ENCODE measurements around the gene FAF2. TPM values are rescaled to one million over a fixed set of nuclear protein-coding genes. Genes with fewer than 3 reads are reported as not detected.
"Not testable (repeated sequence)": the region's sequence is repeated elsewhere in the genome, so short reads cannot be mapped to it uniquely, and the experiment has no call there.

Gene FAF2
- total RNA-seq, 1 experiment from 2014 or later = 78.4 TPM

DNA sequence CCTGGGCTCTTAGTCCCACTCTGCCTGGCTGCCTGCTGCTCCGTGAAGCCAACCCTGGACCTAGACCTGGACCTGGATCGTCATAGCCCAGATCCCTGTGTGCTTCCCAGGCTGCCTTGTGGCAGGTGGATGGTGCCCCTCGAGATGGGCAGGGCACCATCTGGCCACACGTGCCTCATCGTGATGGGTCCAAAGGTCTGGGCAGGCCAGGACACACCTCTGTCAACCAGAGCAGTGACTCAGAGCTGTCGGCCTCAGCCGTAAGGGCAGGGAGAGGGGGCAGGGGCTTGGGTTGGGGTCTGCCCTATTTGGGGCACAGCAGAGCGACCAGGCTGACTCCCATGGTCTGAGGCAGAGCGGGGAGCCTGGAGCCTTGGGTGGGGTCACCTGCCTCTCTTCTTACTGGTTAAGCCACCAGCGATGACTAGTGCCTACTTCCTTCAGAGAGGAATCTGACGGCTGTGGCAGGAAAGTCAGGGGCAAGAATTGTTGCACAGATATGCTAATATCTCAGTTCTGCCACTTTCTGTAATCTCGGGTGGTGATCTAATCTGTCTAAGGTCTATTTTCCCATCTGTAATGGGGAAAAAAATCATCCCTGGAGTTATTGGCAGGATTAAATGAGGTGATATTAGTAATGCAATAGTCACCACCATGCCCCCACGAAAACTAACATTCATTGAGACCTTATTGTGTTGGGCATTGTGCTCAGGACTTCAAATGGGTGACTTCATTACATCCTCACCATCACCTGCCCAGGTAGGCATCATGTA is 97.7 kb downstream of the FAF2 start:
- Histone ChIP-seq H3K27ac (no peak overlapping the region), H3K4me3 (no peak overlapping the region), H3K4me1 (replicated peaks) (peaks cover 28% of the 10 kb centered on the region), H3K36me3 (0 out of 2 replicates have a peak, but pooled peaks cover 6% of the 10 kb centered on the region), H3K9me3 (replicated peaks) (no peaks in the 10 kb centered on the region), H3K27me3 (replicated peaks) (peaks cover 11% of the 10 kb centered on the region)
- DNase-seq (ENCODE audit: low read depth in 1 of 2, low spot score in 2 of 2) = no peak

DNA sequence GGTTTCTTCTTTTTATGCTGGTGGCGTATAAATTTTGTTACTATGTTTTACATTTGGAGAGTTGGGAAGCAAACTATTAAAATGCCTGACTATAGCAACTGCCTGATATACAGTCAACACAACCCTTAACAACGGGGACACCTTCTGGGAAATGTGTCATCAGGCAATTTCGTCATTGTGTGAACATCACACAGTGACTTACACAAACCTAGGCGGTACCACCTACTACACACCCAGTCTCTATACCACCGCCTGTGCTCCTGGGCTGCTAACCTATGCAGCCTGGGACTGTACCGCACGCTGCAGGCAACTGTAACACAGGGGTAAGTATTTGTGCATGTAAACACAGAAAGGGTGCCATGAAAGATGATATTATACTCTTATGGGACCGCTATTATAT is 99.6 kb downstream of the FAF2 start:
- H3K27ac ChIP-seq = no peak overlapping the region
- peaks cover 11% of the 10 kb centered on the region for H3K4me1 ChIP-seq (replicated peaks)
- no peak overlapping the region for H3K4me3 ChIP-seq
- H3K9me3 ChIP-seq (replicated peaks) = no peaks in the 10 kb centered on the region
- 0 out of 2 replicates have a peak, but pooled peaks cover 6% of the 10 kb centered on the region for H3K36me3 ChIP-seq
- no peak for DNase-seq (ENCODE audit: low read depth in 1 of 2, low spot score in 2 of 2)
- H3K27me3 ChIP-seq (replicated peaks) = peaks cover 11% of the 10 kb centered on the region

DNA sequence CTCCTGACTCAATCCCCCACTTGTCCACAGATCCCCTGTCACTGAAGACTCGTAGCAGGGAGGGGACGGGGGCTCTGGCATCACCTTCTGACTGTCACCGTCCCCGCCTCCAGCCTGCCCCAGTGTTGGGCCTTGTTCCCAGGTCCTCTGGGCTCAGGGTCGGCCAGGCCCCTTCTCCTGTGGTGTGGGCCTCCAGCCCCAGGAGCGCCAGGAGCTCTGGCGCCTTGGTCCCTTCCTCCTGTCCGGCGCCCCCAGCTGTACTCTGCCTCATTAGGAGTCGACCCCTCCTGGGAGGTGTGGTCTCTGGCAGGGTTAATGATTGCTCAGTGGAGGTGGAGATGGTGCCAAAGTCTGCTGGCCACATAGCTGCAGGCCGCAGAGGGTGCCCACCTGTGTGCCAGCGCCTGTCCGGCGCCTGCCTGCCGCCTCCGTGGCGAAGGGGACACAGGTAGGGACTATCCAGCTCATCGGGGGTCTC is 100.8 kb downstream of the FAF2 start, which contains the start of gene CDHR2:
Gene CDHR2, plus strand, starts transcription at position 376 of the 478 bp plus-strand sequence. CDS start 16,011 bp downstream, outside the sequence.
- Histone ChIP-seq H3K4me1 (replicated peaks) (peaks cover under 1% of the 10 kb centered on the region; the same call in 1 of the 2 replicates), H3K36me3 (no peaks in the 10 kb centered on the region), H3K27me3 (replicated peaks) (peaks cover 11% of the 10 kb centered on the region; the same call in 1 of the 2 replicates), H3K9me3 (replicated peaks) (no peaks in the 10 kb centered on the region), H3K27ac (no peak within 1 kb of the TSS), H3K4me3 (no peak within 1 kb of the TSS)
- no peak for DNase-seq (ENCODE audit: low read depth in 1 of 2, low spot score in 2 of 2)

DNA sequence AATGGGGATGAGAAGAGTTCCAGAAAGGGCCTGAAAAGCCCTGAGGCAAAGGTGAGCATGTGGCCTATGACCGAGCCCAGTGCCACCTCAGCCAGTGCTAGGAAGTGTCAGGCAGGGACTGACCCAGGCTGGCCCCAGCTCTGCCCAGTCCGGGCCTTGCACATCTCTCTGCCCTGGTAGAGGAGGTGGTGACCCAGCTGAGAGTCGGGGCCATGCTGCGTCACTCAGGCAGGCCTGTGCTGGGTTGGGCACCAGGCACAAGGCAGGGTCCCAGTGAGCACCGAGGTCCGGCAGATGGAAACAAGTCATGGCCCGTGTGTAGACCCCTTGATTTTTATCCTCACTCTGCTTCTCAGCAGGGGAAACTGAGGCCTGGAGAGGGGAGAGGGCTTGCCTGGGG is 101.7 kb downstream of the FAF2 start:
- Histone ChIP-seq H3K27me3 (replicated peaks) (peaks cover 11% of the 10 kb centered on the region; the same call in 1 of the 2 replicates), H3K4me1 (replicated peaks) (no peaks in the 10 kb centered on the region), H3K4me3 (no peak overlapping the region), H3K9me3 (replicated peaks) (no peaks in the 10 kb centered on the region), H3K27ac (no peak overlapping the region), H3K36me3 (no peaks in the 10 kb centered on the region)
- DNase-seq (ENCODE audit: low read depth in 1 of 2, low spot score in 2 of 2) = no peak

DNA sequence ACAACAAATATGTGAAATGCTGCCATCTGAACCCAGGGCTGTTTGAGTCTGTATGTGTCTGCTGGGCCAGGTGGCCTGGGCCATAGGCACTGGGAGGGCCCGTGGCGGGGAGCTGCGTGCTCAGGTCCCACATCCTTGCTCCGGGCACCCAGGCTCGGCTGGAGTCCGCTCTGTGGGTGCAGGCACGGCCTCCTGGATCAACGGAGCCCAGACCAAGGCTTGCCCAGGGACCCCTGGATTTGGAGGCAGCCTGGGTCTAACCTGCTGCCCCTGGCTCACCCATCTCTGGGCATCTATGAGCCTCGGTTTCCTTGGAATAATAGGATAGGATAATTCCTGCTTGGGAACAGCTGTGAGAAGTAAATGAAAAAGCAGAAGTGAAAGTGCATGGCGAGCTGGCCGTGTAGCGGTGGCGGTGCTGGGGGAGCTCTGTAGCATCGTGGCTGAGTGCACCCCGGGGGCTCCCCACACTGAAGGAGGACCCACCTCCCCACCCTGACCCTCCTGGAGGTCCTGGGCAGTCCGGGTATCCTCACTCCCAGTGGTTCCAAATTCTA is 102.2 kb downstream of the FAF2 start:
- Histone ChIP-seq H3K36me3 (no peaks in the 10 kb centered on the region), H3K27ac (no peak overlapping the region), H3K4me3 (no peak overlapping the region), H3K27me3 (replicated peaks) (peaks cover 11% of the 10 kb centered on the region; the same call in 1 of the 2 replicates), H3K9me3 (replicated peaks) (no peaks in the 10 kb centered on the region), H3K4me1 (replicated peaks) (no peaks in the 10 kb centered on the region)
- no peak for DNase-seq (ENCODE audit: low read depth in 1 of 2, low spot score in 2 of 2)

DNA sequence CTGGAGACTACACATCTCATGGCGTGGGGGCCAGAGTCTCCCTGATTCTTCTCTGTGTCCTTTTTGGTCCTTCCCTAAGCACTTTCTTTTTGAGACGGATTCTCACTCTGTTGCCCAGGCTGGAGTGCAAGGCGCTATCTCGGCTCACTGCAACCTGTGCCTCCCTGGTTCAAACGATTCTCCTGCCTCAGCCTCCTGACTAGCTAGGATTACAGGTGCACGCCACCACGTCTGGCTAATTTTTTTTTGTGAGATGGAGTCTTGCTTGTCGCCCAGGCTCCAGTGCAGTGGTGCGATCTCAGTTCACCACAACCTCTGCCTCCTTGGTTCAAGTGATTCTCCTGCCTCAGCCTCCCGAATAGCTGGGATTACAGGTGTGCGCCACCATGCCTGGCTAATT is 102.8 kb downstream of the FAF2 start:
- H3K27me3 ChIP-seq (replicated peaks) = peaks cover 11% of the 10 kb centered on the region; the same call in 1 of the 2 replicates
- H3K36me3 ChIP-seq; DNase-seq (ENCODE audit: low read depth in 1 of 2, low spot score in 2 of 2); H3K4me1 ChIP-seq (replicated peaks); H3K27ac ChIP-seq; H3K9me3 ChIP-seq (replicated peaks); H3K4me3 ChIP-seq: not testable (repeated sequence)

DNA sequence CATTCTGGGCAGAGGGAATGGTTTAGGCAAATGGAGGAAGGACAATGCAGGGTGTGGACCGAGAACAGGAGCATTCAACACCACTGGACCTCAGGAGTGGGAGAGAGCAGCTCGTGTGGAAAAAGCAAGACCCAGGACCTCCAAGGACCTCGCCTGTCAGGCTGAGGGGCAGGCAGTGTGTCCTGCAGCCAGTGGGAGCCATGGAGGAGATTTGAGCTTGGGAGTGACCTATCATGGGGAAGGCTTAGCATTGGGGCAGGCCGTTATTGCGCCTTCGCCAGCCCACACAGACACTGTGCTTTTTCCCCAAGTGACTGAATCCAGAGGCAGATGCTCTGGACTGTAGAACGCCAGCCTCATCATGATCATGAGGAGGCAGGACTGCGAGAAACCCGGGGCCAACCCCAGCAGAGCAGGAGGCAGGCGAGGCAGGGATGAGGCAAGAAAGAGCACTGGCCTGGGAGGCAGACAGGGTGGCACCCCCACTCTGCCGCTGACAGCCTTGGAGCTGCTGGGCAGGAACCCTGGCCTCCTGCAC is 104.2 kb downstream of the FAF2 start:
- Histone ChIP-seq H3K27me3 (replicated peaks) (0 out of 2 replicates have a peak, but pooled peaks cover 5% of the 10 kb centered on the region), H3K9me3 (replicated peaks) (no peaks in the 10 kb centered on the region), H3K4me1 (replicated peaks) (no peaks in the 10 kb centered on the region), H3K27ac (no peak overlapping the region), H3K4me3 (no peak overlapping the region), H3K36me3 (no peaks in the 10 kb centered on the region)
- no peak for DNase-seq (ENCODE audit: low read depth in 1 of 2, low spot score in 2 of 2)

DNA sequence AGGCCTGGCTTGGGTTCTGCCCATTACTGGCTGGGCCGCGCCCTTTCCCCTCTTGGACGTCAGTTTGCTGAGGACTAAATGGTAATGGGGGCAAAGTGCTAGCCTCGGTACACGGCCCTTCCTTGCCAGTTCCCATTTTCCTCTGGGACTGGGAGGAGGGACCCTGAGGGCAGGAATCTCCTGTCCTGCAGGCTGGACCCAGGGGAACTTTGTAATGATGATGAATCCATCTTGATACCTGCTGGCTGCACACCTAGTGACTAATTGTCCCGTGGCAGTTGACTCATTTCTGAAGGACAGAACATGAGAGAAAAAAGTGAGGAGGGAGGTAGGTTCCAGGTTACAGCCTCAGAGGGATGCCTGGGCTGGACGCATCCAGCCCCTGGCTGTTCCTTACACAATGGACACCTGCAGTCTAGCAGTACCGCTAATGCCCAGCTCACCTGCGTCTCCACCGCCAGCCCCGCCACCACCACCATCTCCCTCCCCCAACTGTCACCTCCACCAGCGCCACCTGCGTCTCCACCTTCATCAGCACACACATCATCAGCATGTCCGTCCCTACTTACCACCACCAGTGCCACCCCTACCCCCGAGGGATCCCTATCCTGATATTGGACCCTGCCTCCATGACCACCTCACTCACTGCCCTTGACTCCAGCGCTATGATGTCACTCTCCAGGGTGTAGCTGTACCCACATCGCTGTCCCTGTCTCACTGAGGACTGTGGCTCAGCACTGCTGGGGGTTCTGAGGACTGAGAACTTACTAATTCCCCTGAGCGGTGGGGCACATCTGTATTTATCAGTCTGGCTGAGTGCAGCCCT is 105.3 kb downstream of the FAF2 start:
- Histone ChIP-seq H3K27ac (no peak overlapping the region), H3K9me3 (replicated peaks) (no peaks in the 10 kb centered on the region), H3K4me1 (replicated peaks) (no peaks in the 10 kb centered on the region), H3K4me3 (no peak overlapping the region), H3K27me3 (replicated peaks) (0 out of 2 replicates have a peak, but pooled peaks cover 5% of the 10 kb centered on the region), H3K36me3 (no peaks in the 10 kb centered on the region)
- no peak for DNase-seq (ENCODE audit: low read depth in 1 of 2, low spot score in 2 of 2)

DNA sequence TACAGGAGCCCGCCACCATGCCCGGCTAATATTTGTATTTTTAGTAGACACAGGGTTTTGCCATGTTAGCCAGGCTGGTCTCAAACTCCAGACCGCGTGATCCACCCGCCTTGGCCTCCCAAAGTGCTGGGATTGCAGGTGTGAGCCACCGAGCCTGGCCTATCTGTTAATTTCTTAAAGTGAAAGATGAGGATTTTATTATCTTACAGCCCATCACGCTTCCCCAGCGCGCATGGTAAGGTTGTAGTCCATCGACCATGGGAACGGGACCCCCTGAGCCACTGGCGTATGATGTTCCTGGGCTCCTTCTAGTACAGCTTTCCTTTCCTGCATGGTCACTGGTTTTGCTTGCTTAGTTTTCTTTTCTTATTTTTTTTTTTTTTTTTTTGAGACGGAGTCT is 109.7 kb downstream of the FAF2 start:
- no peaks in the 10 kb centered on the region for H3K36me3 ChIP-seq

More for the DNA sequence above, 109.7 kb downstream of the FAF2 start:
- H3K27ac ChIP-seq = no peak overlapping the region
- no peaks in the 10 kb centered on the region for H3K4me1 ChIP-seq (replicated peaks)
- peaks cover 5% of the 10 kb centered on the region; the same call in 1 of the 2 replicates for H3K27me3 ChIP-seq (replicated peaks)
- H3K4me3 ChIP-seq = no peak overlapping the region
- DNase-seq (ENCODE audit: low read depth in 1 of 2, low spot score in 2 of 2) = no peak
- 0 out of 2 replicates have a peak, but pooled peaks cover 2% of the 10 kb centered on the region for H3K9me3 ChIP-seq (replicated peaks)

Other genes with a start within 250 kb of the FAF2 start
- gene SIMC1, start 210.0 kb upstream of the FAF2 start, total RNA-seq (2014; rRNA removed; shearing (Covaris generic)) = 4.7 and 5.2 TPM in 2 replicates
- gene KIAA1191, start 86.6 kb upstream of the FAF2 start, total RNA-seq (2014; rRNA removed; shearing (Covaris generic)) = 68.3 and 107 TPM in 2 replicates
- 2.4 and 2.5 TPM in 2 replicates for gene ARL10, start 82.9 kb upstream of the FAF2 start, total RNA-seq (2014; rRNA removed; shearing (Covaris generic))
- gene NOP16, start 59.8 kb upstream of the FAF2 start, total RNA-seq (2014; rRNA removed; shearing (Covaris generic)) = 32.0 and 43.5 TPM in 2 replicates
- gene HIGD2A, start 59.6 kb upstream of the FAF2 start, total RNA-seq (2014; rRNA removed; shearing (Covaris generic)) = 84.7 and 92.2 TPM in 2 replicates
- gene CLTB, start 31.8 kb upstream of the FAF2 start, total RNA-seq (2014; rRNA removed; shearing (Covaris generic)) = 177 and 206 TPM in 2 replicates
- gene RNF44, start 89.0 kb downstream of the FAF2 start, total RNA-seq (2014; rRNA removed; shearing (Covaris generic)) = 5.0 and 5.6 TPM in 2 replicates
- not detected in 2 replicates for gene CDHR2, start 101.0 kb downstream of the FAF2 start, total RNA-seq (2014; rRNA removed; shearing (Covaris generic))
- 15.0 and 15.6 TPM in 2 replicates for gene GPRIN1, start 161.8 kb downstream of the FAF2 start, total RNA-seq (2014; rRNA removed; shearing (Covaris generic))
- not detected in 2 replicates for gene SNCB, start 182.1 kb downstream of the FAF2 start, total RNA-seq (2014; rRNA removed; shearing (Covaris generic))
- gene EIF4E1B, start 182.3 kb downstream of the FAF2 start, total RNA-seq (2014; rRNA removed; shearing (Covaris generic)) = not detected in 2 replicates
- gene TSPAN17, start 199.1 kb downstream of the FAF2 start, total RNA-seq (2014; rRNA removed; shearing (Covaris generic)) = 50.9 and 52.5 TPM in 2 replicates

Data from SJSA1 (cell line).